Dermis microvascular lymphatic vessel endothelial cell (primary cell): ENCODE measurements around the gene TYMP. TPM values are rescaled to one million over a fixed set of nuclear protein-coding genes. Genes with fewer than 3 reads are reported as not detected.
"Not testable (repeated sequence)": the region's sequence is repeated elsewhere in the genome, so short reads cannot be mapped to it uniquely, and the experiment has no call there.

ENCODE experiments used
- DNase-seq, 2 donors: peaks; one replicate each; pipeline versions ENCODE4 v3.0.0 to v3.0.0-alpha.2; 2010; ENCODE audit warnings: low read depth in 2 of 2
- total RNA-seq: library from RNA; depleted of rRNA; stranded (reverse); fragments of >200 nt; gene quantifications from 2 replicates; pipeline ENCODE4 v1.2.1, GENCODE V29; 2014

TYMP gene
- total RNA-seq, 1 donor from 2014 or later: 11.9 TPM

DNA sequence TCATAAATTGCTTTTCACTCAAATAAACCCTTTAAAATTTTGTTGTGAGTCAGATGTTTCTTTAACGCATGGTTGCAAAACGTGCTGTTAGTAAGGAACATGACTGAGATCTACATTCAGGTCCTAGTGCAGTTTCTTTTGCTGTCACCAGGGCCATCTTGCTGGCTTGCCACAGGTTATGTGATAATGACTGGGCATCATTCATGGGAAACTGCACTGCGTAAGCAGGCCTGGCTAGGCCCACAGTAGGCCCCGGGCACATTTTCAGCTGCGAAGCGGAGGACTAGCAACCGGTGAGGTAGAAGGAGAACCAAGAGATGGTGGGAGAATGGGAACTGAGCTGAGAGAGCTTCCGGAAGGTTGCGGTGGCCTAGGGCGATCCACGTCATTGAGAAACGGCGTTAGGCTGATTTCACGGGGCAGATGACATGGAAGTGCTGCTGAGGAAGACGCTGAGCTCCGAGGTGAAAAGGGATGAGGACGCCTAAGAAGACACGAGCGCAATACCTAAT is 12.7 kb upstream of the TYMP start:
- no peak for DNase-seq

DNA sequence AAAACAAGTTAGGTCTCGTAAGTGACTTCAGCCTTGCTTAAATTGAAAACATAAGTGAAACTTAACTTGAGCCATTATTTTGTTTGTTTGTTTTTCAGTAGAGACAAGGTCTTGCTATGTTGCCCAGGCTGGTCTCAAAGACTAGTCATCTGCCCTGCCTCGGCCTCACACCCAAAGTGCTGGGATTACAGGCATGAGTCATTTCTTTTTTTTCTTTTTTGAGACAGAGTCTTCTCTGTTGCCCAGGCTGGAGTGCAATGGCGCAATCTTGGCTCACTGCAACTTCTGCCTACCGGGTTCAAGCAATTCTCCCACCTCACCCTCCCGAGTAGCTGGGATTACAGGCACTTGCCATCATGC is 11.8 kb upstream of the TYMP start:
- DNase-seq: not testable (repeated sequence)

DNA sequence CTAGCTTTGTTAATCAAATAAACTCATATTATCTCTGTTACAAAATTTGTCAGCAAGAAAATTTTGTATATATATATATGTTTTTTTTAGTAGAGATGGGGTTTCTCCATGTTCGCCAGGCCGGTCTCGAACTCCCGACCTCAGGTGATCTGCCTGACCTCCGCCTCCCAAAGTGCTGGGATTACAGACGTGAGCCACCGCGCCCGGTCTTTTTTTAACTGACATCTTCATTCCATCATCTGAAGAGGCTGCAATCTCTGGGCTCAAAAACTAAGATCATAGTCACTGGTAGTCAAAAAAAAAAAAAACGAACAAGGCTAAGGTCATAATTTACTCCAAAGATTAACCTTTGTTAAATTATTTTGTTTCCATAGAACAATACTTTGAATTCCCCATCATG is 10.6 kb upstream of the TYMP start:
- DNase-seq: no peak

DNA sequence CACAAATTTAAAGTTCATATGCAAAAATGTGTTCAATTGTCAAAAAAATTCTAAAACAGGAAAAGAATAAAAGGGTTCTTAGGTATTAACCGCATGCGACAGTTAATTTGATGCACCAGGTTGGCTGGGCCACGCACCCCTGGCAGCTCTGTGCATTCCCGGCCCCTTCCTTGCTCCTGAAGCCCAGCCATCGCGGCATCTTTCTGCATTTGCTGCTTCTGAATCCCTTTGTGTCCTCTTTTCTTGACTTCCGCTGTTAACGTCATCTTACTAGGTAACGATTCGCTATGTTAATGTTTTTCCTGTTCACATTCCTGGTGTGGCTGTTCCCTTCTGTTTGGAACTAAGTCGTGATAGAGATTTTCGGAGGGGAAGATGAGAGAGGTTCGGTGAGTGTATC is 8.0 kb upstream of the TYMP start:
- no peak for DNase-seq

DNA sequence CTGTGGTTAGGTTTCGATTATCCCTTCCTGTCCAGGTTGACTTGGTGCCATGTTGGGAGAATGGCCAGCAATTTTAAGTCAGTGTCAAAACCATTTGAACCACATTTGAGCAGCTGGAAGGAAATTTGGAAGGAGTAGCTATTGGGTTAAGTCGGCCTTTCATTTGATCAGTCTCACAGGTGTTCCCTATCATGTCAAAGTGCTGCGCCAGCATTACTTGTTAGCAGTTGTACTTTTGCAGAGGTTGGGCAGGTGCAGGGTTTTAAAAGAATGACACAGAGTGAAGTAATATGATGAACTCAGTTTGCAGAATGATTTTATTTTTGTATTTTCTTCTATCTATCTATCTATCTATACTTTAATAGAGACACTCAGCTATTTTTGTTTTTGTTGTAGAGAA is 6.4 kb upstream of the TYMP start:
- no peak for DNase-seq

DNA sequence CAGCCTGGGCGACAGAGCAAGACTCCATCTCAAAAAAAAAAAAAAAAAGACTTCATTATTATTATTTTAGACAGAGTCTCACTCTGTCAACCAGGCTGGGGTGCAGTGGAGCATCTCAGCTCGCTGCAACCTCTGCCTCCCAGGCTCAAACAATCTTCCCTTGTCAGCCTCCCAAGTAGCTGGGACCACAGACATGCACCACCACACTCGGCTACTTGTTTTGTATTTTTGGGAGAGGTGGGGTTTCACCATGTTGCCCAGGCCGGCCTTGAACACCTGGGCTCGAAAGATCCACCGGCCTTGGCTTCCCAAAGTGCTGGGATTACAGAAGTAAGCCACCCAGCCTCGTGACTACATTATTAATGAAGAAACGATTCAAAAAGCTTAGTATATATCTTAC is 5.3 kb upstream of the TYMP start:
- no peak for DNase-seq

DNA sequence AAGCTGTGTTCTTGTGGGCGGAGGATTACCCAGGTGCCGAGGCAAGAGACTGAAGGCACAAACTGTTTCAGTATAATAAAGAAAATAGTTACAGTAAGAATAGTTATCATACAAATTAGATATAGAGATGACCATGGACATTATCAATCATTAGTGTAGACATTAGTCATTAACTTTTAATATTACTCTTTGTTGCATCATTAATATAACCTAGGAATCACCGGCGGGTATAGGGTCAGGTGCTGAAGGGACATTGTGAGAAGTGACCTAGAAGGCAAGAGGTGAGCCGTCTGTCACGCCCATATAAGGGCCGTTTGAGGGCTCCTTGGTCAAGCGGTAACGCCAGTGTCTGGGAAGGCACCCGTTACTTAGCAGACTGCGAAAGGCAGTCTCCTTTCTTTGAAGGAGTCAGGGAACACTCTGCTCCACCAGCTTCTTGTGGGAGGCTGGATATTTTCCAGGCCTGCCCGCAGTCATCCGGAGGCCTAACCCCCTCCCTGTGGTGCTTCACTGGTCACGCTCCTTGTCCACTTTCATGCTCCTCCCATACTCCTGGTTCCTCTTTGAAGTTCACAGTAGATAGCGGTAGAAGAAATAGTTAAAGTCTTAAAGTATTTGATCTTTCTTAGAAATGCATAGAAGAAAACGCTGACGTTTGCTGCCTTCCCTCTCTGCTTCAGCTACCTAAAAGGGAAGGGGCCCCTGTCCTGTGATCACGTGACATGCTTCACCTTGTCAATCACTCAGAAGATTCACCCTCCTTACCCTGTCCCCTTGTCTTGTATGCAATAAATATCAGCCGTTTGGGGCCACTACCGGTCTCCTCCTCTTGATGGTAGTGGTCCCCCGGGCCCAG is 4.3 kb upstream of the TYMP start:
- not testable (repeated sequence) for DNase-seq

DNA sequence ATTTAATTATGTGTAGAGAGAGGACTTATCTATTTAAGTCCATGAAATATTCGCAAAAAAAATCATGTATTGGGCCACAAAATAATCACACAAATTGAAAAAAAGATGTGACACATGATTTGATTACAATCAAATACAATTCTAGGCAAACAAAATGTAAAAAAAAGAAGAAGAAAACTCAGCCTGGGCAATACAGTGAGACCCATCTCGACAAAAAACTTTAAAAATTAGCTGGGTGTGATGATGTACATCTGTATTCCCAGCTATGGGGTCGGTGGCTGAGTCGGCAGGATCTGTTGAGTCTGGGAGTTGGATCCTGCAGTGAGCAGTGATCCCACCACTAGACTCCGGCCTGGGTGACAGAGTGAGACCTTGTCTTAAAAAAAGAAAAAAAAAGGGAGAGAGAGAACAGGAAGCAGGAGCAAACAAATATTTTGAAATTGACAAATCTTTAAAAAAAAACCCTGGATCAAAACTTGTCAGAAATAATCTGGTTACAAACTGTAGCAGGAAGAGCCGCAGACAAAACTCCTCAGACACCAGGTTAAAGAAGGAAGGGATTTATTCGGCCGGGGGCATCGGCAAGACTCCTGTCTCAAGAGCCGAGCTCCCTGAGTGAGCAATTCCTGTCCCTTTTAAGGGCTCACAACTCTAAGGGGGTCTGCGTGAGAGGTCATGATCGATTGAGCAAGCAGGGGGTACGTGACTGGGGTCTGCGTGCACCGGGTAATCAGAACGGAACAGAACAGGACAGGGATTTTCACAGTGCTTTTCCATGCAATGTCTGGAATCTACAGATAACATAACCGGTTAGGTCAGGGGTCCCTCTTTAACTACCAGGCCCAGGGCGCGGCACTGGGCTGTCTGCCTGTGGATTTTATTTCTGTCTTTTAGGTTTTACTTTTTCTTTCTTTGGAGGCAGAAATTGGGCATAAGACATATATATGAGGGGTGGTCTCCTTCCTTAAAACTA is 3.3 kb upstream of the TYMP start:
- no peak for DNase-seq

DNA sequence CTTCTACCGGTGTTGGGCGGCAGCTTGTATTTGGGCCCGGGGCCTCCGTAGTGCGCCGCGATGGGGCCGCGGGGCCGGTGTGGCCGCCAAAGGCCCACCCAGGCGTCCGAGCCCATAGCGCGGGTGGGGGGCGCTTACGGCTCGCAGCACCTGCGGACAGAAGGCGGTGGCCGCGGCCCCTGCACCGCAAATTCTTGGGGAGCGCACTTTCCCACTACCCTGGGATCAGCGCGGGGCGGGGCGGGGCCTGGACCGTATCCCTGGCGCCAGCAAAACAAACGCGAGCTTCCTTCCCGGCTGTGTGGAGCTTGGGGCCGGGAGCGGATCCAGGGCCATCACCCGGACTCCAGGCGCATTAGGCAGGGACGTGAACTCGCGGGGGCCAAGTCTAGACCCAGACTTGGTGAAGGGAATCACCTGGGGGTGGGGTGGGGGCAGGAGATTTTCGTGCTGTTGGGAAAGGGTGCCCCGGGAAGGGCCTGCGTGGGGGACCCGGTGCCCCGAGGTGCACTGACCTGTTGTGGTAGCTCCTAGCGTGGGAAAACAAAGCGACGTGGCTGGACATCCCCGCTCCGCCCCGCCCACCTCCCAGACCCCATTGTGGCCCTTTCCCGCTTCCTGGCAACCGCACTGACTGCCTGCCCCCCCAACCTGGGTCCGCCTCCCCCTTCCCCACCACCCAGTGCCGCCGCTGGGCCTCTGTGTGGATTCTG is 2.3 kb upstream of the TYMP start:
- peak; percentile 64 to 76 for DNase-seq

DNA sequence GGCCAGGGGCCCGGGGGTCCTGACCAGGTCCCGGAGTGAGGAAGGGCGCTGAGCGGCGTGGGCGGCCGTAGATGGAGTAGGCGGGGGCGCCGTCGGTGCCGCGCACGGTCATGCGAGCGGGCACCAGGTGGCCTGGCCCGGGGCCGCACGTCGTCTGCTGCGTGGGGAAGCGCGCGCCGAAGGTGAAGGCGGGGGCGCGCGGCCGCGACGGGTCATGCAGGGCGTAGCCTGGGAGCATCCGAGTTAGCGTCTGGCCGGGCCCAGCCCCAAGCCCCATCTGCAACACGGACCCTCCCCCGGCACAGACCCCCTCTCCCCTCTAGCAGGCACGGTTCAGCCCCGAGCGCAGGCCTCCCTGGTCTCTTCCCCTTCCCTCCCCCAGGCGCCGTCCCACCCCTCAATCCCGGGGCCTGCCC is 1.7 kb upstream of the TYMP start:
- no peak for DNase-seq

DNA sequence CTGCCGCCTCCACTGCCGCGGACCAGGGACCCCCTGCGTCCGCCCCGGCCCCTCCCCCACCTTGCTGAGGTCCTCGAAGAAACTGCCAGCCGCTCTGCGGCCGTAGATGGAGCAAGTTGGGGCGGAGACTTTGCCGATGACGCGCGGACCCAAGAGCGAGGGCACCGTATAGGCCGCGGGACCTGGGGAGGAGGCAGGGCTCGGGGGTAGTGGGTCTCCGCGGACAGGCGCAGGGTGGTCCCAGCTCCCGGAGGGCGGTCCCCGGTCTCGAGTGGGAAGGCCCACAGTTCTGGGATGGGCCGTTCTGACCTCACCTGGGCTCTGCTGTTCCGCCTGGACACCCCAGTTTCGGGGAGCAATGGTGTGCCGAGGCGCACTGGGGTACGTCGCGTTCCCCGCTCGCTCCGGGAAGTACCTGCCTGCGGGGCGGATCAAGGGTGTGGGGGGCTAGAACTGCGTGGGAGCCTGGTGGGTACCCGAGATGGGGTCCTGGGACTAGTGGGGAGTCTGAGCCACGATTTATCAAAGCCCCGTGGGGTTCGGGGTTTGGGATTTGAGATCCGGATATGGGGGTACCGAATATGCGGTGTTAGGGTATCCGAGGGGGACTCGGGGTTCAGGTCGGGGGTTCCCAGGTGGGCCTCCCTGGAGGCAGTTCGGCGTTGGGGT is 1.2 kb upstream of the TYMP start:
- peak in 1 of 2 donors; percentile 54 for DNase-seq

DNA sequence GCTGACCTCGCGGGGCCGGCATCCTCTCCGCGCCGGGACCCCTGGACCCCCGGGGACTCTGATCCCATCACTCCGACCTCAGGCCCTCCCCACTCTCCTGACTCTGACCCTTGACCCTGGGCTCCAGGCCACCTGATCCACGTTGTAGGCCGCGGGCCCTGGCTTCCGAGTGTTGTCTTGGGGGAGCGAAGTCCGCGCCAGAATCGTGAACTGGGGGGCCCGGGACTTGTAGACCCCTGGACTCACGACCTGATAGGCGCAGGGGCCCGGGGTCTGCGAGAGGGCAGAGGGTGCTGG is 716 bp upstream of the TYMP start:
- DNase-seq: no peak

DNA sequence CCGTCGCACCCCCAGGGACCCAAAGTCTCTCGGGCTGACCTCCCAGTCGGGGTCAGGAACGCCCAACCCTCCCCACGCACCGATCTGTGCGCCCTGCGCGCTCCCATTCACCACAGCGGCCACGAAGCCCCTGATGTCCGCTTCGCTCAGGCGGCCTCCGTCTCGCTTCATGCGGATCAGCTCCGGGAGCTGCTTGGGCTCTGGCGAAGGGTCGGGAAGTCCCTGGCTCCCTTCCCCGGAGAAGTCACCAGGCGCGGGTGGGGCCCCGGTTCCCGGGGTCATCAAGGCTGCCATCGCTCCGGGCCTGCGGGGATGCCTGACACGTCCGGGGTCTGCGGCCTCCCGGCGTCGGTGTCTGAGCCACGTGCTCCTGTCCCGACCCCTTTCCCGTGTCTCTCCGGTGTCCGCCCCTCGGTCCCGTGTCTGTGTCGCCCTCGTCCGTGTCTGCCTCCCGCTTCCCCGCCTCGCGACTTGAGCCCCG is 356 bp downstream of the TYMP start:
- DNase-seq: no peak

DNA sequence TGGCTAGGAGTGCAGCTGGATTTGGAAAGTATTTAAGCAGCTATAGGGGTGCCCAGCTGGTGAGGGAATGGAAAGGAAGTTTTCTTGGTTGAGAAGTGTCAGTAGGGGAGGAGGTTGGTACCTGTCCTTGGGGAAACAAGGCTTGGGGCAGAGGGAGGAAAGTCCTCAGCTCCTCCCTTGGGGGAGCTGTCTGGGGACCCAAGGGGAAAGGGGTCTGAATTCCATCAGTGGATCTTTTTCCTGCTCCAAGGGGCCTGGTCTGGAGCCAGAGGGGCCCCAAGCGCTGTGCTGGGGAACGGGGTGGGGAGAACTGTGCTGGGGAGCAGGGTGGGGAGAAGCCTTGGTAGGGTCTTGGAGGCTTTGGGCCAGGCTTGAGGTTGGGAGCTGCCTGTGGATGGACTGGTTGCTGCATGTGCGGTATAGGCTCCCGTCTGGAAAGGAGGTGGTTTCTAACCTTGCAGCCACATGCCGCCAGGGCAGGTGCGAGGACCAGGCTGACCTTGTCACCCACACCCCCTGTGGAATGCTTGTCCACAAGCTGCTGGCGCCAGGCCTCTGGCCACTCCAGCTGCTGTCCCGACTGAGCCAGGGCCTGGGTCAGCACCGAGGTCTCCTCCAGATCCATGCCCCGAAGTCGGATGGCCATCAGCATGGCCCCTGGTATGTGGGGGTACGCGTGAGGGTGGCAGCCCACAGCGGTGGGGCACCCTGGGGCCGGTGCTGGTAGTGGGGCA is 963 bp downstream of the TYMP start:
- no peak for DNase-seq

DNA sequence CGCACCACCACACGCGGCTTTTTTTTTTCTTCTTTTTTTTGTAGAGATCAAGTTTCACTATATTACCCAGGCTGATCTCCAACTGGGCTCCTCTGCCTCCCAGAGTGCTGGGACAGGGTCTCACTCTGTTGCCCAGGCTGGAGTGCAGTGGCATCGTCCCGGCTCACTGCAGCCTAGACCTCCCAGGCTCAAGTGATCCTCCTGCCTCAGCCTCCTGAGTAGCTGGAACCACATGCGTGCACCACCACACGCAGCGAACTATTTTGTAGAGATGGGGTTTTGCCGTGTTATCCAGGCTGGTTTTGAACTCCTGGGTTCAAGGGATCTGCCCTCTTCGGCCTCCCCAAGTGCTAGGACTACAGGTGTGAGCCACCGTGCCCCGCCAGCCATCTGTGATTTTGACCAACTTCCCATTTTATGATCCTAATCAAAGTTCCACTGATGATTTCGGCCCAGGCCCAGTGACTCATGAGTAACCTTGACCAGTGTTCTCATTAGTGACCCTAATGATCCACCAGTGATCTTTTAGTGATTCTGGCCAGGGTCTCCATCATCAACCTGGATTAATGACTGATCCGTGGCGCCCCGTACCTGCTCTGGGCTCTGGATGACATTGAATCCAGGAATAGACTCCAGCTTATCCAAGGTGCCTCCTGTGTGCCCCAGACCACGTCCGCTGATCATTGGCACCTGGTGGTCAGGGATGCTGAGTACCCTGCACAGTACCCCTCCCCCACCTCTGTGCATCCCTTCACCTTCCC is 1.7 kb downstream of the TYMP start:
- no peak for DNase-seq

DNA sequence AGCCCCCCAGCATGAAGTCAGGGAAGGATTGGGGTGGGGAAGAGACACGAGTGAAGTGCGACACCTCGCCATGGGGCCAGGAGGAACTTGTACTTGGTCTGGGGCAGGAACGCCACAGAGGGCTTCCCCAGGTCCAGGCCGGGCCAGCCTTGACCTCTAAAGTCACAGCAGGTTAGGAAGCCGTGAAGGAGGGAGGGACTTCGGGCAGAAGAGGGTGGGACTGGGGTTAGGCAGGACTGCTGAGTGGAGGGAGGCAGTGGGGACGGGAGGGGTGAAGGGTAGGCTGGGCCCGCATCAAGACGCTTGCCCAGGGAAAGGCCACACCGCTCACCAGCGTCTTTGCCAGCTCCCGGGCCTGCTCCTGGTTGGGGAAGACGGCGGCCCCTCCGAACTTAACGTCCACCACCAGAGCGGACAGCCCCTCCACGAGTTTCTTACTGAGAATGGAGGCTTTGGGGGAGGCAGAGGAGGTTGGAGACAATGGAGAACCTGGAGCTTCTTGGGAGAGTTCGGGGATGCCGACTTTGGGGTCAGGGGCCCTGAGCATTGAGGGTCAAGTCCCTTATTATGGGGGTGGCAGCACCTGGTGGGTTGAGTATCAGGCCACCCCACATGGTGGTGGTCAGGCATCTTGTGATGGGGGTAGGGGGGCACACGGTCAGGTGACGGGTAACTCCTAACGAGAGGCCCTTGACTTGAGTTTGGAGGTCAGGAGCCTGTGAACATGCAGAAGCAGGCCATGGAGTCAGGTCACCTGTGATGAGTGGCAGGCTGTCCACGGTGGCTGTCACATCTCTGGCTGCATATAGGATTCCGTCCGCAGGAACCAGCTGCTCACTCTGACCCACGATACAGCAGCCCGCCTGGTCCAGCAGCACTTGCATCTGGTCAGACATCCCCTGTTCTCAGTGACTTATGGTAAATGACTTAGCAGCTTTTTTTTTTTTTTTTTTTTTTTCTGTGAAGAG is 2.7 kb downstream of the TYMP start:
- DNase-seq: no peak

DNA sequence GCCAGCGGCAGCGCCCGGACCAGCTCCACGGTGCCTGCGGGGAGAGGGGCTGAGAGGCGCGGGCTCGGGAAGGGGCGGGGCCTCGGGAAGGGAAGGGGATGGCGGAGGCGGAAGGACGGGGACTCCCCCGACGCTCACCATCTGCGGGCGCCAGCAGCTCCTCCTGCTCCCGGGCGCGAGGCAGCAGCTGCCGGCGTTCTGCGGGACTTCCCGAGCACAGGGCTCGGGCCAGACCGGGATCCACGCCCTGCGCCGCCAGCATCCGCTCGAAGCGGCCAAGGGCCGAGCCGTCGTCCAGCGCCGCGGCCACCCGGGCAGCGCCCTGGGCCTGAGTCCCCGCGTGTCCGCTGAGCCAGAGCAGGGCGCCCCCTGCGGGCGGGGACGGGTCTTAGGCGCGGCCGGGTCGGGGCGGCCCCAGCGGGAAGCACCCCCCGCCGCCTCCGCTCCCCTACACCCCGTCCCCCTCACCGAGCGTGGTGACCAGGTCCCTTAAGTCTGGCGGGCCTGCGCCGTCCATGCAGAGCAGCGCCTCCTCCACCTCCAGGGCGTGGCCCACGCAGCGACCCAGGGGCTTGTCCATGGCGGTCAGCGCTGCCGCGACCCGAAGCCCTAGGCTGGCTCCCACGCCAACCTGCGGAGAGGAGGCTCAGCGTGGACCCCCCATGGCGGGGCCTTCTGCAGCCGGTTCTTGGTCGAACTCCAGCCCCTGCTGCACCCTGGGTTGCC is 3.5 kb downstream of the TYMP start:
- peak; percentile 38 to 81 for DNase-seq

DNA sequence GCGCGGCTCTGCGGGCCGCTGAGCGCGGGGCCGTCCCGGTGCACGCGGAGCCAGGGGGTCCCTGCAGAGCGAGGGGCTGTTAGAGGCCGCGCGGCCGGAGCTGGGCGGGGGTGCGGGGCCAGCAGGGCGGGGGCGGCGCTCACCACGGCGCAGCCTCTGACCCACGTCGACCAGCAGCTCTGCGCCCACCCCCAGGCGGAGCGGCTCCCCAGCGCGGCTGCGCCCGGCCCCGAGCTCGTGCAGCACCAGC is 4.0 kb downstream of the TYMP start:
- no peak for DNase-seq
